ENCODE data around the gene FAM216A.

The FAM216A gene

GRCh38 chr12:110538869-110539622 is 70.4 kb downstream of the FAM216A start:
- DNase-seq (ENCODE audit: low spot score) (no peak), FAIRE-seq (no peak)

All from RCC 7860 (cell line).